ENCODE measurements around the gene HOATZ. TPM values are rescaled to one million over a fixed set of nuclear protein-coding genes. Genes with fewer than 3 reads are reported as not detected.

Gene HOATZ
- total RNA-seq, 2 experiments from 2014 or later: not detected

- Histone ChIP-seq H3K79me2 (ENCODE audit: insufficient read depth, low read depth, low read length) (no peaks in the 10 kb centered on the region), H2AFZ (ENCODE audit: low read length) (no peak overlapping the region), H3K9me3 (ENCODE audit: low read length) (no peaks in the 10 kb centered on the region), H3K9me2 (ENCODE audit: insufficient read depth, low read length) (no peaks in the 10 kb centered on the region), H3K36me3 (ENCODE audit: insufficient read depth, low read length) (no peaks in the 10 kb centered on the region), H3K4me3 (ENCODE audit: low read depth, low read length, poor library complexity, severe bottlenecking) (no peak overlapping the region), H3K4me1 (ENCODE audit: insufficient read depth, low read length, poor library complexity, severe bottlenecking) (no peaks in the 10 kb centered on the region), H3K4me2 (ENCODE audit: low read length) (no peak overlapping the region), H4K20me1 (ENCODE audit: insufficient read depth, low read length) (no peaks in the 10 kb centered on the region), H3K27ac (ENCODE audit: low read depth, low read length, poor library complexity, severe bottlenecking) (no peak overlapping the region)
- DNase-seq (ENCODE audit: low spot score): no peak
- ChIA-PET CTCF (ENCODE audit: unreplicated experiment) (no interaction called here), POLR2A (interaction anchor here (0.5 kb wide), 1 partner anchor 1173 kb away, joined by 4 read pairs; no protein-coding TSS in a partner anchor)
- BruUV-seq (replicated peaks): no TSS peak
- intact Hi-C loops (cut with micrococcal nuclease; ENCODE audit: unreplicated experiment): no loop called here
- TF ChIP-seq, protein P1, sequence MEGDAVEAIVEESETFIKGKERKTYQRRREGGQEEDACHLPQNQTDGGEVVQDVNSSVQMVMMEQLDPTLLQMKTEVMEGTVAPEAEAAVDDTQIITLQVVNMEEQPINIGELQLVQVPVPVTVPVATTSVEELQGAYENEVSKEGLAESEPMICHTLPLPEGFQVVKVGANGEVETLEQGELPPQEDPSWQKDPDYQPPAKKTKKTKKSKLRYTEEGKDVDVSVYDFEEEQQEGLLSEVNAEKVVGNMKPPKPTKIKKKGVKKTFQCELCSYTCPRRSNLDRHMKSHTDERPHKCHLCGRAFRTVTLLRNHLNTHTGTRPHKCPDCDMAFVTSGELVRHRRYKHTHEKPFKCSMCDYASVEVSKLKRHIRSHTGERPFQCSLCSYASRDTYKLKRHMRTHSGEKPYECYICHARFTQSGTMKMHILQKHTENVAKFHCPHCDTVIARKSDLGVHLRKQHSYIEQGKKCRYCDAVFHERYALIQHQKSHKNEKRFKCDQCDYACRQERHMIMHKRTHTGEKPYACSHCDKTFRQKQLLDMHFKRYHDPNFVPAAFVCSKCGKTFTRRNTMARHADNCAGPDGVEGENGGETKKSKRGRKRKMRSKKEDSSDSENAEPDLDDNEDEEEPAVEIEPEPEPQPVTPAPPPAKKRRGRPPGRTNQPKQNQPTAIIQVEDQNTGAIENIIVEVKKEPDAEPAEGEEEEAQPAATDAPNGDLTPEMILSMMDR (conservative IDR thresholded peaks at IDR 0.05; ENCODE audit: low read length): no peak
- no peak for TF ChIP-seq EZH2phosphoT487 (IDR thresholded peaks at IDR 0.05; ENCODE audit: borderline replicate concordance, low read depth, low read length)
Measured at GRCh38 chr11:111500481-111500880, 14.1 kb upstream of the HOATZ start.

- Histone ChIP-seq H3K36me3 (ENCODE audit: insufficient read depth, low read length) (no peaks in the 10 kb centered on the region), H4K20me1 (ENCODE audit: insufficient read depth, low read length) (no peaks in the 10 kb centered on the region), H3K9me3 (ENCODE audit: low read length) (no peaks in the 10 kb centered on the region), H3K79me2 (ENCODE audit: insufficient read depth, low read depth, low read length) (no peaks in the 10 kb centered on the region), H2AFZ (ENCODE audit: low read length) (no peak overlapping the region), H3K27ac (ENCODE audit: low read depth, low read length, poor library complexity, severe bottlenecking) (no peak overlapping the region), H3K4me1 (ENCODE audit: insufficient read depth, low read length, poor library complexity, severe bottlenecking) (no peaks in the 10 kb centered on the region), H3K4me2 (ENCODE audit: low read length) (no peak overlapping the region), H3K4me3 (ENCODE audit: low read depth, low read length, poor library complexity, severe bottlenecking) (no peak overlapping the region), H3K9me2 (ENCODE audit: insufficient read depth, low read length) (no peaks in the 10 kb centered on the region)
- POLR2A ChIA-PET: no interaction called here
- BruUV-seq (replicated peaks): no TSS peak
- DNase-seq (ENCODE audit: low spot score): no peak
- no peak for TF ChIP-seq EZH2phosphoT487 (IDR thresholded peaks at IDR 0.05; ENCODE audit: borderline replicate concordance, low read depth, low read length)
- TF ChIP-seq, protein P1 (conservative IDR thresholded peaks at IDR 0.05; ENCODE audit: low read length): no peak
- intact Hi-C loops (cut with micrococcal nuclease; ENCODE audit: unreplicated experiment): no loop called here
- CTCF ChIA-PET (ENCODE audit: unreplicated experiment): no interaction called here
Measured at GRCh38 chr11:111502611-111503010, 12.0 kb upstream of the HOATZ start.

DNA sequence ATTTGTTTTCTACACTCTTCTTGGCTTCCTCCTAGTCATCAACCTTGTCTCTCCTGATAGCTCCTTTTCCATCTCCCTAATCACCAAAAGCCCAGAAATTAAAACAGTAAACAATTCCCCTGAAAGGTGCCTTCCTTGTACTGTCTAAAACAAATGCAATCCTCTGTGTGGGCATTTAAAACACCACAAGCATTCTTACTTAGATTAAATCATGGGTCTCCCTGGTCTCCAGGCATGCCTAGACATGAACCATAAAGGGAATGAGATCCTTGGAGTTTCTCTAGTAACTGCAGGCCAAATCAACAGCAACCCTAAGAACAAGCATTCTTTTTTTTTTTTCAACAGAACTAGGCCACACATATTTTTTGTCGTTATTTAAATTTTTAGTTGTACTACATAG lies 4.3 kb upstream of the HOATZ start:
- H2AFZ ChIP-seq (ENCODE audit: low read length): no peak overlapping the region
- no peak overlapping the region for H3K27ac ChIP-seq (ENCODE audit: low read depth, low read length, poor library complexity, severe bottlenecking)
- ChIA-PET CTCF (ENCODE audit: unreplicated experiment) (no interaction called here), POLR2A (interaction anchor here (0.7 kb wide), 1 partner anchor 278 kb away, joined by 8 read pairs; no protein-coding TSS in a partner anchor)
- no peak for TF ChIP-seq EZH2phosphoT487 (IDR thresholded peaks at IDR 0.05; ENCODE audit: borderline replicate concordance, low read depth, low read length)
- TF ChIP-seq, protein P1 (conservative IDR thresholded peaks at IDR 0.05; ENCODE audit: low read length): no peak
- DNase-seq (ENCODE audit: low spot score): no peak
- H3K4me2 ChIP-seq (ENCODE audit: low read length): no peak overlapping the region
- intact Hi-C loops (cut with micrococcal nuclease; ENCODE audit: unreplicated experiment): no loop called here
- H3K9me3 ChIP-seq (ENCODE audit: low read length): no peaks in the 10 kb centered on the region
- H3K4me3 ChIP-seq (ENCODE audit: low read depth, low read length, poor library complexity, severe bottlenecking): no peak overlapping the region
- BruUV-seq (replicated peaks): no TSS peak
- H3K4me1 ChIP-seq (ENCODE audit: insufficient read depth, low read length, poor library complexity, severe bottlenecking): no peaks in the 10 kb centered on the region
- H4K20me1 ChIP-seq (ENCODE audit: insufficient read depth, low read length): no peaks in the 10 kb centered on the region
- H3K9me2 ChIP-seq (ENCODE audit: insufficient read depth, low read length): no peaks in the 10 kb centered on the region
- no peaks in the 10 kb centered on the region for H3K79me2 ChIP-seq (ENCODE audit: insufficient read depth, low read depth, low read length)
- H3K36me3 ChIP-seq (ENCODE audit: insufficient read depth, low read length): no peaks in the 10 kb centered on the region

Measured in OCI-LY7 (cell line).